NCI-H460 (cell line): Measurements from ENCODE around the gene ASIC4. TPM values are rescaled to one million over a fixed set of nuclear protein-coding genes. Genes with fewer than 3 reads are reported as not detected.

Experiments used
- DNase-seq: peaks from one replicate; pipeline ENCODE4 v3.0.0-alpha.2; 2016; ENCODE audit warnings: low read depth; ENCODE audit errors: extremely low read depth
- total RNA-seq: library from RNA; depleted of rRNA; stranded (reverse); fragments of >200 nt; shearing (Covaris generic); gene quantifications from 2 replicates; pipeline ENCODE4 v1.2.3, GENCODE V29; 2014

The ASIC4 gene
- total RNA-seq, 1 experiment from 2014 or later, result 0.17 TPM

DNA sequence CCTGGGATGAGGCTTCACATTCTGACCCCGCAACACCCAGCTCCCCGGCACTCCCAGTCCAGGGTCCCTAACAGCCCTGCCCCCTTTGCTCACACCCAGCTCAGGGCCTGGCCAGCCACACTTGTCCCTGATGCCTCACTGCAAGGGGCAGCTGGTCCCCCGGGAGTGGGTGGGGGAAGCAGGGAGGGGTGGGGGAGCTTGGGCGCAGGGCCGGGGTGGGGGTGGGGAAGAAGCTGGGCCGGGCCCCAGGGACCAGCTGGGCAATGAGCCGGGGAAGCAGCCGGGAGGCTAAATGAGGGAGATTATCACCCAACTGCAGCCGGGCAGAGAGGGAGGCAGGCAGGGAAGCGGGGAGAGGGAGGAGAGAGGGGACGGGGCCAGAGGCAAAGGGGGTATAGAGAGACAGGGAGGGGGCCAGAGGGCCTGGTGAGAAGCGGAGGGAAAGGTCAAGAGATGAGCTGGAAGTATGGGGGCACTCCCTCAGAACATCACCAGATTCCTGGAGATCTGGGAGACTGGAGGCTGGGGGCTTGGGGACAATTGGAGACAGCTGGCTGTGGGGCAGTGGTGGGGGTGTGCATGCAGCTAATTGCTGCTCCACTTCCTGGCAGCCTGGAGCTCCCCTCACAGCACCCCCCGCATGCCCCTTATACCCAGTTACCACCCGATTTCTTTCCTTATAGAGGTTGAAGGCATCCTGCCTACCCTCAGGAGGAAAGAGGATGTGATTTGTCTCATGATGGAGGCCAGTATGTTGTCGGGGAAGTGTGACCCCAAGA lies 2.5 kb upstream of the ASIC4 start:
- DNase-seq, result no peak

GRCh38 chr2:219512524-219513216 lies 1.6 kb upstream of the ASIC4 start:
- no peak for DNase-seq

GRCh38 chr2:219513787-219514186 lies 495 bp upstream of the ASIC4 start:
- no peak for DNase-seq

DNA sequence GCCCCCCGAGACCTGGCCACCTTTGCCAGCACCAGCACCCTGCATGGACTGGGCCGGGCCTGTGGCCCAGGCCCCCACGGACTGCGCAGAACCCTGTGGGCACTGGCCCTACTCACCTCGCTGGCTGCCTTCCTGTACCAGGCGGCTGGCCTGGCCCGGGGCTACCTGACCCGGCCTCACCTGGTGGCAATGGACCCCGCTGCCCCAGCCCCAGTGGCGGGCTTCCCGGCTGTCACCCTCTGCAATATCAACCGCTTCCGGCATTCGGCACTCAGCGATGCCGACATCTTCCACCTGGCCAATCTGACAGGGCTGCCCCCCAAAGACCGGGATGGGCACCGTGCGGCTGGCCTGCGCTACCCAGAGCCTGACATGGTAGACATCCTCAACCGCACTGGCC lies 554 bp downstream of the ASIC4 start:
- no peak for DNase-seq

GRCh38 chr2:219515874-219516629 lies 1.8 kb downstream of the ASIC4 start:
- DNase-seq, result no peak

GRCh38 chr2:219516888-219517287 lies 2.6 kb downstream of the ASIC4 start:
- no peak for DNase-seq

- DNase-seq, result no peak
Measured at GRCh38 chr2:219517954-219518778, 3.9 kb downstream of the ASIC4 start.

DNA sequence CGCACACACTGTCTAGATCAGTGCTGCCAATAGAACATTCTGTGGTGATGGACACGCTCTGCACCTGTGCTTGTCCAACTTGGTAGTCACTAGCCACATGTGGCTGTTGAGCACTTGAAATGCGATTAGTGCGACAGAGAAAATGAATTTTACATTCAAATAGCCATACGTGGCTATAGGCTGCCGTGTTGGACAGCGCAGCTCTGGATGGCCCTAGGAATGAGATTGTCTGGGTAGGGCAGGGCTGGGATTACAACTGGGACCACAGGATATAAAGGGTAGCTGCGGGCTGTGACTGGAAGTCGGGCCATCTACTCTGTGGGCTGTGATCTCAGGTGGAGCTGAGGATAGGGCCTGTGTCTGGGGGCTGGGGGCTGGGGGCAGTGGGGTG lies 5.2 kb downstream of the ASIC4 start:
- no peak for DNase-seq

DNA sequence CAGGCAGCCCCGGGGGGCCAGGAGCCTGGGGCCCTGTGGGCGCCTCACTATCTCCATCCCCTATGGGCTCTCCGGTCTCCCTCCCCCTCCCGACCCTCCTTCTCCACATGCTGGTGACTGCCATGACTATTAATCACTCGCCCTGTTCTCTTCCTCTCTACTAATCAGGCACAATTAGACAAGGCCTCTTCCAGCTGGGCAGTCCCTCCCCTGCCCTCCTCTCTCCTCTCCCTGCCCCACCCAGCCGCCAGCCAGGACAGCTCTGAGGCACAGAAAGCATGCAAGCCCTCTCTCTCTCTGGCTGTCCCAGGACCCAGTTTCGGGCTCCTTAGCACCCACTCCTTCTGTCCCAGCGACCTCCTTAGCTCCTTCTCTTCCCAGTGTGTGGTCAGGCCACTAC lies 5.8 kb downstream of the ASIC4 start:
- DNase-seq, result no peak

- peak; percentile 36 for DNase-seq
Measured at GRCh38 chr2:219521066-219521880, 7.0 kb downstream of the ASIC4 start.

DNA sequence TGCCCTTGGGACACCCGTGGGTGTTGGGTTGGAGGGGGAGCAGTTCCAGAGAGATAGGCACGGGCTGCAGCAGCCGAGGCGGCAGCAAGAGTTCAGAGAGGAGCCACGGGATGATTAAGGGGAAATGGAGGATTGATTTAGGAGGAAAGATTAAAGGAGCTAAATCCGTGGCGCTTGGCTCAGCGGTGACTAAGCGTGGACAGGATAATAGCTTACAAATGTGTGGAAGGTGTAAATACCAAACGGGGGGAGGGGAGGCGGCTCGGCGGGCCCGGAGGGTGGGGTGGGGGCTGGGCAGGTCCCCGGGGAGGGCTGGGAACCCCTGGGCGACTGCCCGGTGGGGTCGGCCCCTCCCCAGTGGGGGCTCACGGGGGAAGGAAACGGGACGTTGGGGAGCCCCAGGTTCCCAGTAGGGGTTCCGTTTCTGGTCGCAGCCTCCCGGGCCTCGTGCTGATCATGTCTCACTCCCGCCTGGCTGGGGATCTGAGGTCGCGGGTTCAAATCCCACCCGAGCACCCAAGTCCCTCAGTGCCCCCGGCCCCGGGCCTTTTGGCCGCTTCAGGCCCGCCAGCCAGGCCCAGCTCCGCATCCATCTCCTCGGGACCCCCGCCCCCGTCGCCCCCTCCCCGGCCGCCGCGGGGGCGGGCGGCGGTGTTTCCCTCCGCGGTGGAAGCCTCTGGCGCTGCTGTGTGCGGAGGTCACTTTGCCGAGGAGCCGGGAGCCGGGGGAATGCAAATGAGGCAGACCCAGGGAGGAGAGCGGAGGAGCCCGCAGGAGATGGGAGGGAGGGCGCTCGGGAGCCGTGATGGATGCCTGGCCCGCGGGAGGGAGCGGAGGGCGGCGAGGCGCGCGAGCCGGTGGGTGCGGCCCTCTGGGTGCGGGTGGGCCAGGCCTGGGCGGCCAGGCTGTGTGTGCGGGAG lies 8.1 kb downstream of the ASIC4 start:
- no peak for DNase-seq

DNA sequence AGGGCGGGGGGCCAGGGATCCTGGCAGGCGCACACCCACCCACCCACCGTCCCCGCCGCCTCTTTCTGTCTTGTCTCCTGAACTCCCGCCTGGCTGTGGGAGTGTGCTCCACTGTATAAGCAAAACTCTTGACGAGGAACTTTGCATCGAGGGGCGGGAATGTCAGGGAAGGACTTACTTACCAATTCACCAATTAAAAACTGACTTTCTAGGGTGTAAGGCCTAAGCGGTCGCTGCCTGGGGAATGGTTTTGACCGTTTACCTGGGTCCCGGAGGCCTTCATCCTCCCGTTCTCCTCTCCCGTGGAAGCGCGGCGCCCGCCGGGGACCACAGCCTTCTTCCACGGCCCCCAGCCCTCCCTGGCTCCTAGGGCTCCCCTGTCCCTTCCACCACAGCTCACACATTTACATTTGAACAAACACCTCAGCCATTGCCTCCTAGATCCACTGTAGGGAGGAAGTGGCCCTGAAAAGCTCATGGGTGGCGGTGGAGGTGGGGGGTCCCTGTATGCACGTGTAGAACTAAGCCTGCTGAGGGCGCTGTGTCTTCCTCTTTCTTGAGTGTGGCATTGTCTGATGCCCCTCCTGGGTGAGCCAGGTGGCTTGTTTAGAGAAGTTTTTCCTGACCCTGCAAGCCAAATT lies 8.9 kb downstream of the ASIC4 start:
- no peak for DNase-seq

GRCh38 chr2:219524817-219525216 lies 10.5 kb downstream of the ASIC4 start:
- DNase-seq, result no peak

- DNase-seq, result no peak
Measured at GRCh38 chr2:219525533-219526232, 11.4 kb downstream of the ASIC4 start.

GRCh38 chr2:219526320-219527075 lies 12.2 kb downstream of the ASIC4 start:
- no peak for DNase-seq

- no peak for DNase-seq
Measured at GRCh38 chr2:219527076-219527394, 12.8 kb downstream of the ASIC4 start.

- DNase-seq, result no peak
Measured at GRCh38 chr2:219527472-219527871, 13.2 kb downstream of the ASIC4 start.
